Hepatic stellate cell (primary cell): Measurements from ENCODE around the gene FAM83G.
"Not testable (repeated sequence)": the region's sequence is repeated elsewhere in the genome, so short reads cannot be mapped to it uniquely, and the experiment has no call there.

Source experiments
- DNase-seq: peaks from one replicate; pipeline ENCODE4 v3.0.0; 2011; ENCODE audit warnings: low spot score

Gene FAM83G, protein sequence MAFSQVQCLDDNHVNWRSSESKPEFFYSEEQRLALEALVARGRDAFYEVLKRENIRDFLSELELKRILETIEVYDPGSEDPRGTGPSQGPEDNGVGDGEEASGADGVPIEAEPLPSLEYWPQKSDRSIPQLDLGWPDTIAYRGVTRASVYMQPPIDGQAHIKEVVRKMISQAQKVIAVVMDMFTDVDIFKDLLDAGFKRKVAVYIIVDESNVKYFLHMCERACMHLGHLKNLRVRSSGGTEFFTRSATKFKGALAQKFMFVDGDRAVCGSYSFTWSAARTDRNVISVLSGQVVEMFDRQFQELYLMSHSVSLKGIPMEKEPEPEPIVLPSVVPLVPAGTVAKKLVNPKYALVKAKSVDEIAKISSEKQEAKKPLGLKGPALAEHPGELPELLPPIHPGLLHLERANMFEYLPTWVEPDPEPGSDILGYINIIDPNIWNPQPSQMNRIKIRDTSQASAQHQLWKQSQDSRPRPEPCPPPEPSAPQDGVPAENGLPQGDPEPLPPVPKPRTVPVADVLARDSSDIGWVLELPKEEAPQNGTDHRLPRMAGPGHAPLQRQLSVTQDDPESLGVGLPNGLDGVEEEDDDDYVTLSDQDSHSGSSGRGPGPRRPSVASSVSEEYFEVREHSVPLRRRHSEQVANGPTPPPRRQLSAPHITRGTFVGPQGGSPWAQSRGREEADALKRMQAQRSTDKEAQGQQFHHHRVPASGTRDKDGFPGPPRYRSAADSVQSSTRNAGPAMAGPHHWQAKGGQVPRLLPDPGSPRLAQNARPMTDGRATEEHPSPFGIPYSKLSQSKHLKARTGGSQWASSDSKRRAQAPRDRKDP

DNA sequence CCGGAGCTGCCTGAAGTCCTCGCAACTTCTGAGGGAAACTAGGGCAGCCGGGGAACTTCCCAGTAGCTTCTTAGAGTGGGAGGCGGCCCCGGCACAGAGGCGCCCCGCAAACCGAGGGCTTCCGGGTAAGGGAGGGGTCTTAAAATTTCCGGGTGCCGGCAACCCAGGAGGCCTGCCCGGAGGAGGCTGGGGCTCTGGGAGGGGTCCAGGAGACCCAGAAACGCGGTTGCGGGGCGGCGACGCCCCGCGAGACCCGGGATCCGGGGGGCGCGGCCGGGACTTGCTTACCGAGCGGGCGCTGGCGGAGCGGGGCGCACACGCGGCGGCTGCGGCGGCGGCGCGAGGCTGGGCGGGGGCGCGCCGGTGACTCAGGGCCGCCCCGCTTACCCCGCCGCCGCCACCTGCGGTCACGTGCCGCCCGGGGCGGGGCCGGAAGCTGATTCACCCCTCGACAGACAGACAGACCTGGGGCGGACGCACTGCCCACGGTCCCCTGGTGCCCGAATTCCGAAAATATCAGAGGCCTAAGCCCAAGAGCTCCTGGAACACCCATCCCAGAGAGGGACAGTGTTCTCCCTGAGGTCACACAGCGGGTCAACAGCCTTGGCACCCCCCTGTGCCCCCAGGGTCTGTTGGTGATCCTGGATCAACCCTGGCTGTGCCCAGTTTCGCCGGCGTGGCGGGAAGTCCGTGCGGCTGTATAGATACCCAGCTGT lies at the start of gene FAM83G:
Gene FAM83G, minus strand, starts transcription at position 344 of the 716 bp plus-strand sequence. CDS start 723 bp downstream, outside the sequence.
- DNase-seq: peak; percentile 80

DNA sequence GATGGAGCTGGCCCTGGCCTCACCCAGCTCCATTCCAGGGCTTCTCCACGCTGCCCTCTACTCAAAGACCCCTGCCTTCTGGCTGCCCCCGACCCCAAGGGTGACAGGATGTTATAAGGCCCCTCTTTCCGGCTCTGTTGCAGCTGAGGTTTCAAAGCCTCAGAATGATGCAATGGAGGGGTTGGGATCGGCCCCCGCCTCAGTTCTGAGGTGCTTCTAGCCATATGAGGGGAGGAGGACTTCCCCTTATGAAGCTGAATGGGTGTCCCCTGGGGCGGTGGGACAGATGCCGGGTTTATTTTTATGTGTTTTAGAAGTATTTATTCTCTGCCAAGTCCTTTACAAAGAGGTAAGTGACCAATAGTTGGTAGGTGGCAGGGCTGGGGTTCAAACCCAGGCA lies 44.3 kb upstream of the FAM83G start:
- DNase-seq: not testable (repeated sequence)

DNA sequence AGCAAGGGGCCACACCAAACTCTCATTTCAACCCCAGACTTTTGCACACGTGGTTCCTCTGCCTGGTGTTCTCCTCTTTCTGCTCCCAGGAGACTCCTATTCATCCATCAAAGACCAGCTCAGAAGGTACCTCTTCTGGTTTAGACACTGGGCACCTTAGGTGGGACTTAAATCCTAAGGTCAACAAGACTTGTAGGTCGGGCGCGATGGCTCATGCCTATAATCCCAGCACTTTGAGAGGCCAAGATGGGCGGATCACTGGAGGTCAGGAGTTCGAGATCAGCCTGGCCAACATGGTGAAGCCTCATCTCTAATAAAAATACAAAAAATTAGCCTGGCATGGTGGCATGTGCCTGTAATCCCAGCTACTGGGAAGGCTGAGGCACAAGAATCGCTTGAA lies 42.9 kb upstream of the FAM83G start:
- not testable (repeated sequence) for DNase-seq

DNA sequence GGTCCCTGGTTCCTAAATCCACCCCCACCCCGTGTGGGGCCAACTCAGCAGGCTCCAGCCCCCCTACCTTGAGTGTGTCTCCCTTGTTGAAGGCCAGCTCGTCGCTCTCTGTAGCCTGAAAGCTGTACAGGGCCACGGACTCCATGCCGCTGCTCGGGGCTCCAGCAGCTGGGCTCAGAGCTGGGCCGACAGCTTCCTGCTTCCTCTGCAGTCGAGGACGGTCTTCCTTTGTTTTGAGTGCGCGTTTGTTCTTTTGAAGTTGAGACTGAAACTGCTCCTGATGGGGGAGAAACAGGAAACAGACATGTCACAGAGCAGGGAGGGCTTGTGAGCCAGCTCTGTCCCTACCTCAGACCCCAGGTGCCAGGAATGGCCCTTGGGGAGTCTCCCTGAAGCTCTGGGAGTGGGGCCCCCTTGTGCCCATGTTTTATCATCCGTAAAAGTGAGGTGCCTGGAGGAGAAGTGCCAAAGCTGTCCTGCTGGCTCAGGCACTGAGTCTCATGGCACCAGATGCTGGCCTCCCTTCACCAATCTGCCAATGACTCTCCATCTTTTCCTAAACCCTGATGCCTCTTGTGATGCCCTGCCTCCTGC lies 42.3 kb upstream of the FAM83G start, which contains the start of gene GRAP:
Gene GRAP, minus strand, starts transcription at position 176 of the 594 bp plus-strand sequence. Its CDS starts 31 bp downstream, at position 145.
- not testable (repeated sequence) for DNase-seq

DNA sequence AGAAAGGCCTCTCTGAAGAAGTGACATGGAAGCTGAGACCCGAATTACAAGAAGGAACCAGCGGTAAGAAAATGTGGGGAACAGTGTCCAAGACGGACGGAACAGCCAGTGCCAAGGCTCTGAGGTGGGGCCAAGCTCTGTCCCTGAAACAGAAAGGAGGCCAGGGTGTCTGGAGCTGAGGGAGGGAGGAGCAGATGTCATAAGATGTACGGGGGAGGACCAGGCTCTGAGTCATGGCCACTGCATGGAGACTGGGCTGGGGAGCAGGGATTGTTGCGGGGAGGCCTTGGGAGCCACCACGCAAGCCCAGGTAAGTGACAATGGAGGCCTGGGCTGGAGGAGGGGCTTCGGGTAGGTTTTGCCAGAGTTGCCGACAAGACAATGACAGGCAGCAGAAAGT lies 40.1 kb upstream of the FAM83G start:
- DNase-seq: not testable (repeated sequence)

DNA sequence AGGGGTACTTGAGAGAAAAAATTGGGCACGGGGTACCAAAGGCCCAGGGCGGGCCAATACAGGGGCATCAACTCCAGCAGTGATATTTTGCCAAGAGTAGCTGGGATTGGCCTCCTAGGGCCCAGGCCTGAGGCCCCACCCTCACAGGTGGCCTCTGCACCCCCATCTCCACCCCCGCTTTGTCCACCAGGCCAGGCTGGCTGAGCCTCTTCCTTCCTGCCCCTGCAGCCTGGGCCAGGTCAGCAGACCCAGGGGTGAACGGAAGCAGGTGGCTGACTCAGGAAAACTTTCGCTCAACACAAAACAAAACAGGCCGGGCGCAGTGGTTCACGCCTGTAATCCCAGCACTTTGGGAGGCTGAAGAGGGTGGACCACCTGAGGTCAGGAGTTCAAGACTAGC lies 38.5 kb upstream of the FAM83G start:
- not testable (repeated sequence) for DNase-seq

DNA sequence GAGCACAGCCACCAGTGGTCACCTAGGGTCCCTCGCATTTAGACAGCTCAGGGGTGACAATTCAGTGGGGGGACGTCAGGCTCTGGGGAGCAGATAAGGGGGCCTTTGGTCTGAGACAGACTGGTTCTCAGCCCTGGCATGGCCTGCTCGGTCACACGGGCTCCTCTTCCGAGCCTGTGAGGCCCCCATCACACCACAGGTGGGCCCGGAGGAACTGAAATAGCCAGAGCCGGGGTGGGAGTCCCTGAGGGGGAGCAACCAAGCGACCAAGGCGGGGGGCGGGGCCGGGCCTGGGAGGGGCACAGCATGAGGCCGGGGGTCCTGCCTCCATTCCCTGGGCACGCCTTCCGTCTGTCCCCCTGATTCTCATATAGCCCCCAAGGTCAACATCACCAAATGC lies 37.8 kb upstream of the FAM83G start:
- not testable (repeated sequence) for DNase-seq

DNA sequence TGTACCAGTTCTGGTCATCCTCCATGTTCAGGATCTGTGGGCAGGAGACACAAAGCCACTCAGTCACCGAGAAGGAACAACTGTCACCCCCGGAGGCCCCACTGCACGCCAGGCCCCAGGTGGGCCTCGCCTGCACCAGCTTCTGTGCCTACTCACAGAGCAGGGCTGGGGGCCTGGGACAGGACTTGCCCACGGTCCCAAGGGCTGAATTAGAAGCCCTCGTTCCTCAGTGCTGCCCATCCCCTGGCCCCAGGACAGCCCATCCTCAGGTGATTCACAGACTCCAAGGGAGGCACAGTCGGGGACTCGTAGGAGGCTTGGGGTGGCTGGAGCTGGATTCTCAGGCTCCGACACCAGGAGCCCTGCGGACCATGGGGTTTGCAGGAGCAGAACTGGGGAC lies 37.3 kb upstream of the FAM83G start:
- DNase-seq: not testable (repeated sequence)

DNA sequence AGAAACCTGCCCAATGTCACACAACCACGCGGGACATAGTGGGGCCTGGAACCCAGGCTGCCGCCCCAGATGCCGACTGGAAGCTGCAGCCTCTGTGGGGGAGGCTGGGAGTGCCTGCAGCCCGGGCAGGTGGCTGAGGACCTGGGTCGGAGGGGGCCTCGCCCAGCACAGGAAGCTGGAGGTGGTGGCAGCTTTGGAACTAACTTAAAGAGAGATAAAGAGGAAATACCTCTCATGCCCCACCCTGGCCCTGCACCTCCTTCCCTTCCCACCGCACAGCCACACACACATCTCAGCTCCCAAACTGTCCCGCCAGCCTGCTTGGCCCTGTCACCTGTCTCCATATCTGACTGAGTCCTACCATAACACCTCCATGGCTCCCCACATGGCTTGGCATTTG lies 35.8 kb upstream of the FAM83G start:
- DNase-seq: not testable (repeated sequence)

DNA sequence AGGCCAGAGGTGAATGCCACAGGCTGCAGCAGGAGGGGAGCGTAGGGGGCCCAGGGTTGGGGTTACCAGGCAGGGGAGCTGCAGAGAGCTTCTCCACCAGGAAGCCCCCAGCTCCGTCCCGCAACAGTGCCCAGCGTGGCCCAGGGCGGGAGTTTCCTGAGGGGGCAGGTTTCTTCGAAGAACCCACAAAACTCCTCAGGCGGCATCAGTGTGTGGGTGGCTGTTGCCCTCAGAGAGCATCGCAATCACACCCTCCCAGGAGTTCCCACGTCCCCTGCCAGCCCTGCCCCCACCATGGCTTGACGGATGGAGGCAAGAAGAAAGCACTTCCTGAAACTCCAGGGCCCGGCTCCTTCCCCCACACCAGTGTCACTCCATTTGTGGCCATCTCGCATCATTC lies 34.2 kb upstream of the FAM83G start:
- not testable (repeated sequence) for DNase-seq

DNA sequence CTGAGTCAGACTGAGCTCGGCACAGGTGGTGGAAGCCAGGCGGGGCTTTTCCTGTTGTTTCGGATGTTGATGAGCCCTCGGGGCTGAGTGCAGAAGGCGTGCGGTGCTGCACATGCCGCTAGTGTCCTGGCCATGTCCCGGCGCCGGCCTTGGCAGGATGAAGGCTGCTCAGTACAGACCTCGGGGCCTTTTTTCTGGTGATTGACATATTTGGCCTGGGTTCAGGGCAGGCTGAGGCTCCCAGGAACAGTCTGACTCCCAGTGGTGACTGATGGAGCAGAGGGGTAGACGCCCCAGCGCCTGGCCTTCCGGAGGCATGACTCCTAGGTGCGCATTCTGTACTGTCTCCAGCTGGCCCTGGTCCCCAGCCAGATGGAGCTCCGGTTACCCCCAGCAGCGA lies 33.4 kb upstream of the FAM83G start:
- DNase-seq: not testable (repeated sequence)

DNA sequence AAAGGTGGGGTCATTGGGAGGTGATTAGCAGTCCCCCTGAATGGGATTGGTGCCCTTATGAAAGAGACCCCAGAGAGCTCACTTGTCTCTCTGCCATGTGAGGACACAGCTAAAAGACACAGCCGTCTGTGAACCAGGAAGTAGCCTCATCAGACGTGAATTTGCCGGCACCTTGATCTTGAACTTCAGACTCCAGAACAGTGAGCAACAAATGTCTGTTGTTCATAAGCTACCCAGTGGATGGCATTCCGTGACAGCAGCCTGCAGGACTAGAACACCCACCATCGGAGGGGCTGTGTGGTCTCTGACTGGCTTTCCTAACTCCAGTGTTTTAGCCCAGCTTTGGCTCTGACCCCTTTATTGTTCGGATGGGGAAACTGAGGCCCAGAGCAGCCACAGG lies 33.0 kb upstream of the FAM83G start:
- not testable (repeated sequence) for DNase-seq

DNA sequence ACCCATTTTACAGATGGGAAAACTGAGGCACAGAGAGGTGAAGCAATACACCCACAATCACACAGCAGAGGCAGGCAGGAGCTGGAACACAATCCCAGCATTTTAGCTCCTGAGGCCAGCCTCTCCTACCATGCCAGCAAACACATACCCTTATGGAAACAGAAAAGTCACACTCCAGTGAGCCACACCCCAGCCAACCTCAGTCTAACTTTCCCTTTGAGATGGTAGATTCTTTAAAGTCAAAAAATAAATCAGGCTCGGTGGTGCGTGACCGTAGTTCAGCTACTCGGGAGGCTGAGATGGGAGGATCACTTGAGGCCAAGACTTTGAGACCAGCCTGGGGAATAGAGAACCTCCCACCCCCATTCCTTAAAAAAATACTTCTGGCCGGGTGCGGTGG lies 31.6 kb upstream of the FAM83G start:
- not testable (repeated sequence) for DNase-seq

DNA sequence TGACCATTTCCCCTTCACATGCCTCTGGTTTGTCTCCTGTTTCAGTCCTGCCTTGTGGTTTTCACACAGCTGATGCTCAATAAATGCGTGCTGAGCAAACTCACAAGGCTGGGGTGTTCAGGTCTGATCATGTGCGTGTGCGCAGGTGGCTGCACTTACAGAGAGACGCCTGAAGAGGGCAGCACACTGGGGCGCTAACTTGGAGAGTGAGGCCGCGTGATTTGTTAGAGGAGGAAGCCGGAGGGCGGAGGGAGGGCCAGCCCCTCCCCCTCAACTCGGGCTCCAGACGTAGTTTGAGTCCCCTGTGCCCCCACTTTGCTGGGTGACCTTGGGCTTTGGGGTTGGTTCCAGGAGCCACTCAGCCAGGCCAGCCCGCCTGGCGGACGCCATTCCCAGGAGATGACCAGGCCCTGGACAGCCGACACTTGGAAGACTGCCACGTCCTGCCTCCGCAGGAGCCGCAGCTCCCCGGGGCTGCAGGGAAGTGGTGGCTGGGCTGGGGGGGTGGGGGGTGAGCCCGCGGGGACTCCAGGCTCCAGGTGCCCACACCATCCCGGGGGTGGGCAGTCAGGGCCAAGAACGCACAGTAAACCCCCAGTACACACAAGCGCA lies 27.9 kb upstream of the FAM83G start:
- not testable (repeated sequence) for DNase-seq

DNA sequence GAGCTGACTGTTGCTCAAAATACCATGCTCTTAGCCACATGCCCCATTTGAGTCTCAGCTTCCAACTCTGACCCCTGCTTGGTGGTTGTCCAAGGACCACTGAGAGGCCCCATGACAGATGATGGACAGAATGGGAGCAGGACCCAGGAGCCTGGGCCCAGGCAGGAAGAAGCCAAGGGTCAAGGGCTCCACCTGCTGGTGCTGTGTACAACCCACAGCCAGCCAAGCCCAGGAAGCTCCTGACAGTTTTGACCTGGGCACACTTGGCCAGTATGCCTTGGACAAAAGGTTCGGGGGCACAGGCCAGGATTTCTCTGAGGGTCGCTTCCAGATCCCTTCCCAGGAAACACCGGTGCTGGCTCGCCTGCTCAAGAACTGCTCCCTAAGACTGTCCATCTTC lies 27.2 kb upstream of the FAM83G start:
- not testable (repeated sequence) for DNase-seq

DNA sequence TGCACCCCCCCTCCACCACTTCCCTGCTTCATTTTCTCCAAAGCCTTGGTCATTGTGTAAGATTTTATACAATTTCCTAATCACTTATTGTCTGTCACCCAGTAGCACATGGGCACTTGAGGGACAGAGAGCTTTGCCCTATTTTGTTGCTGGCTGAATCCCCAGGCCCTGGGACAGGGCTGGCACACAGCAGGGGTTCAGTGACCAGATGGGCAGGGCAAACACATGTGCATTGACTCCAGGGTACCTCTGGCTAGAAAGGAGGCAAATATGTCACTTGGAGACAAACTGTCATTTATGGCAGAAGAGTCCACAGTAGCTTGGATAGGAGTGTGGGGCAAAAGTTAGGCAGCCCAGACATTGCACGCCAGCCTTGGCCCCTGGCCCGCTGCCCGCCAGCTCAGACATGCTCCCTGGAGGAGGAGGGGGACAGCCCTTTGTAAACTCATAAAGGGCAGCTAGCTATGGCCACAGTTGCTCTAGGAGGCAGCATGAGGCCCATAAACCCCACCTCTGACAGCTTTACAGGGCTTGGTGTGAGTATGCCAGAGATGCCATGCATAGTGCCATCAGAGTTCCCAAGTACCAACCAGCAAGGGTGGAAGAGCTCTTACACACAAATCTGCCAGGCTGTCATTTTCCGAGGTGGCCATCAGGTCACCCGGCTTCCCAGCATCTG lies 26.3 kb upstream of the FAM83G start:
- DNase-seq: not testable (repeated sequence)

DNA sequence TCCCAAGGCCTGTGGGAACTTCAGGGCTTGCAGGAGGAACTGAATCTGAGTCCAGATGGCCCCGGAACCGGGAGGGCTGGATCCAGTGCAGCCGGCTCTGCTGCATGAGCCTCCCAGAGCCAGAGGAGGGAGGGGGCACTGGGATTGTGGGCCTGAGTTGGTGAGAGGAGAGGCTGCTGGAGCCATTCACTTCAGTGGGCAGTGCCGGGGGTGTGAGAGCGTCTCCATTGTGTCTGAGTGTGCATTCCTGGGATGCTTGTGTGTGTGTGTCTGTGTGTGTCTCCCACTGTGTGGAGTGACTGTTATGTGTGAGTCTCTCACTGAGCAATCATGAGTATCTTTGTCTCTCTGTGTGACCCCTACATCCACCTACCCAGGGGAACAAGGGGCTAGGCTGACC lies 25.2 kb upstream of the FAM83G start:
- not testable (repeated sequence) for DNase-seq

DNA sequence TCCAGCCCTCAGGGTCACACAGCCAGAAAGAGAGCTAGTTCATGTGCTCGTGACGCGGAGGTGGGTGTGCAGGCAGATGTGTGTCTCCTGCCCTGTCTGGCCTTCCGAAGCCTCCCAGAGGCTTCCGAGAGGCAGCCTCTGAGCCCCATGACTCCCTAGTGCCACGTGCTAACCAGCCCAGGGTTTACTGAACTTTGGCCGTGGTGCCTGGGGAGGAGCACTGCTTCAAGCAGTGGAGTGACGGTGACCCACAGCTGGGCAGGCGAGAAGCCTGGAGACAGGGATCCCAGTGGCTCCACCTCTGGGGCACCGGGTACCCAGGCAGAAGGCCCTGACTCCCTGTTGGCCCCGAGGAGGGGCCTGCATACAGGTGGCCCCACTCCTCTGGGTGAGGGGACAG lies 24.1 kb upstream of the FAM83G start:
- DNase-seq: not testable (repeated sequence)

DNA sequence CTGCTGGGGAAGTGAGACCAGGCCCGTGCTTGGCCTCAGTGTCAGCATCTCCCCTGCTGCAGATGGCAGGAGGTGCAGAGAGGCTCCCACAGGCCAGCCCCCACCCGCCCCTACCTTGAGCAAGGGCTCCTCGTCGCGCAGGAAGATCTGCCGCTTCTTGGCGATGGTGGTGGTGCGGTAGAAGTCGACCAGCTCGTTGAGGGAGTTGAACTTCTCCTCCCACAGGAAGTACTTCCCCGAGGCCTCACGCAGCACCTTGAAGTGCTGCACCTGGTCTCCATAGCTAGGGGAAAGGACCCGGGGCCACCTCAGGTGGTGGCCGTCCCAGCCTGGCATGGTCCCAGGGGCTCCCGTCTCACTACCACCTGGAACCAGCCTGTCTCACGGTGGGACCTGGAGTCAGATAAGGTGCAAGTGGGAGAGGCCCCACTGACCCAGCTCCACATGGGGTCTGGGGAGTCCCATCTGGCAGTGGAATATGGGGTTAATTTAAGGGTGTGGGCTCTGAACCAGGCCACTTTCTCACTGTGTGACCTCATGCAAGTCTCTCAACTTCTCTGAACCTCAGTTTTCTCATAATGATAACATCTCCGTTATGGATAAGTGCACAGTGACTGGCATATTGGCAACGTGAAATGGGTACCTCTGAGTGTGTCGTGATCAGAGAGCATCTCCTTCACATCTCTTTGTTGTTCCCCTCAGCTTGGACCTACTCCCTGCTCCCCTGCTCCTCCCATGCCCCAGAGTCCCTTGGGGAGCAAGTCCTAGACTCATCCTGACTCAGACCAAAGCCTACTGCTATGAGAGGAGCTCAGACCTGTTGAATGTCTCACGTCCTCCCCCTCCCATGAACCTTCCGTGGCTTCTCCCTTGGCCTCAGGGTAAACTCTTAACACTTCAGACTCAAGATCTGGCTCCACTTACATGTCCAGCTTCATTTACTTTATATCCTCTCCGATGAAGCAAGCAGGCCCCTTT lies 19.8 kb upstream of the FAM83G start:
- no peak for DNase-seq
